Hepatocyte (in vitro differentiated cells): Measurements from ENCODE around the gene AAR2. TPM values are rescaled to one million over a fixed set of nuclear protein-coding genes. Genes with fewer than 3 reads are reported as not detected.

Source experiments
- DNase-seq: peaks from one replicate; pipeline ENCODE4 v3.0.0-alpha.2; 2016; ENCODE audit warnings: low spot score
- H2AFZ ChIP-seq: fragments of 200-600 bp; sonication (generic); 2 replicates; pipeline ENCODE4 v1.6.0; 2016; ENCODE audit warnings: antibody characterized with exemption, mild to moderate bottlenecking
- H3K27ac ChIP-seq: fragments of 200-600 bp; sonication (generic); 2 replicates; pipeline ENCODE4 v1.5.1; 2016; ENCODE audit warnings: mild to moderate bottlenecking
- H3K27me3 ChIP-seq: fragments of 200-600 bp; sonication (generic); 2 replicates; pipeline ENCODE4 v1.6.1; 2016
- H3K36me3 ChIP-seq: fragments of 200-600 bp; sonication (generic); replicated peaks from 2 replicates; pipeline ENCODE4 v1.5.1; 2016; ENCODE audit warnings: low read depth; ENCODE audit not compliant: insufficient read depth
- H3K4me1 ChIP-seq: fragments of 200-600 bp; sonication (generic); 2 replicates; pipeline ENCODE4 v1.5.1; 2016; ENCODE audit warnings: mild to moderate bottlenecking, moderate library complexity; ENCODE audit not compliant: insufficient read depth
- H3K4me2 ChIP-seq: fragments of 200-600 bp; sonication (generic); 2 replicates; pipeline ENCODE4 v1.6.0; 2016
- H3K4me3 ChIP-seq: fragments of 200-600 bp; sonication (generic); 2 replicates; pipeline ENCODE4 v1.5.1; 2016; ENCODE audit warnings: mild to moderate bottlenecking
- H3K79me2 ChIP-seq: fragments of 200-600 bp; sonication (generic); 2 replicates; pipeline ENCODE4 v1.6.0; 2017; ENCODE audit warnings: mild to moderate bottlenecking
- H3K9me2 ChIP-seq: fragments of 200-600 bp; sonication (generic); replicated peaks from 2 replicates; pipeline ENCODE4 v1.6.0; 2017; ENCODE audit warnings: mild to moderate bottlenecking; ENCODE audit not compliant: insufficient read depth
- H3K9me3 ChIP-seq: fragments of 200-600 bp; sonication (generic); 2 replicates; pipeline ENCODE4 v1.5.1; 2016; ENCODE audit warnings: low read depth, mild to moderate bottlenecking
- H4K20me1 ChIP-seq: fragments of 200-600 bp; sonication (generic); 2 replicates; pipeline ENCODE4 v1.6.0; 2016; ENCODE audit warnings: mild to moderate bottlenecking; ENCODE audit not compliant: insufficient read depth, poor library complexity, severe bottlenecking
- EZH2 ChIP-seq: fragments of 200-600 bp; sonication (generic); IDR thresholded peaks from 2 replicates; pipeline ENCODE4 v1.6.1; 2016; ENCODE audit warnings: antibody characterized with exemption, mild to moderate bottlenecking, borderline replicate concordance
- EZH2phosphoT487 ChIP-seq: fragments of 200-600 bp; sonication (generic); IDR thresholded peaks from one replicate; pipeline ENCODE4 v1.6.1; 2018; ENCODE audit warnings: antibody characterized with exemption, mild to moderate bottlenecking, low read depth, moderate library complexity; ENCODE audit not compliant: unreplicated experiment, severe bottlenecking
- WGBS: methylation state at CpG from one replicate; pipeline ENCODE4 v1.1.6; 2016; ENCODE audit warnings: low lambda C conversion rate; ENCODE audit errors: missing lambda C conversion rate; 5-methylcytosine and 5-hydroxymethylcytosine counted together
- polyA plus RNA-seq: library from polyadenylated mRNA; unstranded; fragments of >200 nt; fragmentation: Nextera tagmentation; extraction: Ambion mirVana; gene quantifications from 2 replicates; pipeline ENCODE4 v1.2.1, GENCODE V29; 2016
- total RNA-seq: library from RNA; depleted of rRNA; stranded (reverse); fragments of >200 nt; gene quantifications from 2 replicates; pipeline ENCODE4 v1.2.3, GENCODE V29; 2014
- TF ChIP-seq, protein P1 (sequence below): fragments of 200-600 bp; sonication (generic); IDR thresholded peaks from 2 replicates; pipeline ENCODE4 v1.5.1; 2016; ENCODE audit warnings: antibody characterized with exemption, mild to moderate bottlenecking; ENCODE audit not compliant: poor library complexity

The AAR2 gene
- total and polyA plus RNA-seq, 2 experiments from 2014 or later: 26.7 to 36.7 TPM

DNA sequence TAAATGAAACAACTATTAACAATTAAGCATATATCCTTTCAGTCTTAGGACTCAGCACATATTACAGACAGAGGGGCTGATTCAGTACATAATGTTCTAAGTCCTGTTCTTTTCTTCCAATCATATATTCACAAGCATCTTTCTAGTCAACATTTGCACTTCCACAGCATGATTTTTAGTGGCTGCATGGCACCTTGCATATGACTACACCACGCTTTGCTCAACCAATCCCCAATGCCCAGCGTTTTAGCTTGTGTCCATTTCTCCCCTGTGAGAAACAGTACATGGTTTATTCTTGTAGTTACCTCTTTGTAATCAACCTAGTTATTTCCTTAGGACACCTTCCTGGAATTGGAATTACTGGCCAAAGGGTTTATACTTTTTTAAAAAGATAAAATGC is 33.2 kb downstream of the AAR2 start:
- Histone ChIP-seq H3K9me2 (no peaks in the 10 kb centered on the region), H3K9me3 (no peaks in the 10 kb centered on the region), H4K20me1 (no peaks in the 10 kb centered on the region), H3K4me3 (no peak overlapping the region), H2AFZ (no peak overlapping the region), H3K36me3 (no peaks in the 10 kb centered on the region), H3K27me3 (no peaks in the 10 kb centered on the region), H3K27ac (no peak overlapping the region), H3K79me2 (no peaks in the 10 kb centered on the region), H3K4me2 (no peak overlapping the region), H3K4me1 (no peaks in the 10 kb centered on the region)
- 91% methylated on average over 2 of the region's 2 CpGs for WGBS
- TF ChIP-seq EZH2 (no peak), EZH2phosphoT487 (no peak)
- TF ChIP-seq, protein P1, sequence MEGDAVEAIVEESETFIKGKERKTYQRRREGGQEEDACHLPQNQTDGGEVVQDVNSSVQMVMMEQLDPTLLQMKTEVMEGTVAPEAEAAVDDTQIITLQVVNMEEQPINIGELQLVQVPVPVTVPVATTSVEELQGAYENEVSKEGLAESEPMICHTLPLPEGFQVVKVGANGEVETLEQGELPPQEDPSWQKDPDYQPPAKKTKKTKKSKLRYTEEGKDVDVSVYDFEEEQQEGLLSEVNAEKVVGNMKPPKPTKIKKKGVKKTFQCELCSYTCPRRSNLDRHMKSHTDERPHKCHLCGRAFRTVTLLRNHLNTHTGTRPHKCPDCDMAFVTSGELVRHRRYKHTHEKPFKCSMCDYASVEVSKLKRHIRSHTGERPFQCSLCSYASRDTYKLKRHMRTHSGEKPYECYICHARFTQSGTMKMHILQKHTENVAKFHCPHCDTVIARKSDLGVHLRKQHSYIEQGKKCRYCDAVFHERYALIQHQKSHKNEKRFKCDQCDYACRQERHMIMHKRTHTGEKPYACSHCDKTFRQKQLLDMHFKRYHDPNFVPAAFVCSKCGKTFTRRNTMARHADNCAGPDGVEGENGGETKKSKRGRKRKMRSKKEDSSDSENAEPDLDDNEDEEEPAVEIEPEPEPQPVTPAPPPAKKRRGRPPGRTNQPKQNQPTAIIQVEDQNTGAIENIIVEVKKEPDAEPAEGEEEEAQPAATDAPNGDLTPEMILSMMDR: no peak
- DNase-seq: no peak

DNA sequence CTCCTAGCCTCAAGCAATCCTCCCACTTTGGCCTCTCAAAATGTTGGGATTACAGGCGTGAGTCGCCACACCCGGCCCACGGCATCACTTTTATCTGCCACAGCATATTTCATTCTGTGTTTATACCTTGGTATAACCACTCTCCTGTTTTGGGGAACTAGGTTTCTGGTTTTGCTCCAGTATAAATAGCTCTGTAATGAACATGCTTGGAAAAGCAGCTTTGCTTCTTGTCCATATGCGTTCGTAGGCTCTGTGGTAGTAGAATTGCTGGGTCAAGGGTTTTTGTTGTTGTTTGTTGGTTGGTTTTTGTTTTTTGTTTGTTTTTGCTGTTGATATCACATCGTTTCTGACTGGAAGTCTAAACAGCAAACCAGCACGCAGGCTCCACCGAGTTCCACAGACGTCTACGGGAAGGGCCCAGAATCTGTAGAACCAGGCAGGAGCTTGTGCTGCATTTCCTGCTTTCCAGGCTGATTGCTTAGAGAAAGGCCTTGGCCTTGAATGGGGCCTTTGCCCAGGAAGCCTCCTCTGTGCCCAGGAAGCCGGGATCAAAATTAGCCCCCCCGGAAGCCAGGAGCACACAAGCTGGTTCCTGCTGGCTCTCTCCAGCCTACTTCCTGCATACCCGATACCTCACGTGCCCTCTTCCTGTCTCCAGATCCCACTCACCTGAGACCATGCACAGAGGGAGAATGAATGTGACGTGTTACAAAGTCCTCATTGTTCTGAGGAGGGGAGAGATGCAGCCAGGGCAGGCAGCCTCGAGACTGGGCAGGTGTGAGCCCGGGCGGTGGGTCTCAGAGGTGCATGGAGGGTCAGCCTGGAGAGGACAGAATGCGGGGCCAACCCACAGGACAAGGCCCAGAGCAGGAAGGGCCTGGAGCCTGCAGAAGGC is 34.7 kb downstream of the AAR2 start:
- Histone ChIP-seq H3K9me3 (no peaks in the 10 kb centered on the region), H3K79me2 (no peaks in the 10 kb centered on the region), H3K27ac (no peak overlapping the region), H3K4me3 (no peak overlapping the region), H4K20me1 (no peaks in the 10 kb centered on the region), H3K27me3 (no peaks in the 10 kb centered on the region), H3K36me3 (no peaks in the 10 kb centered on the region), H3K4me1 (no peaks in the 10 kb centered on the region), H2AFZ (no peak overlapping the region), H3K9me2 (no peaks in the 10 kb centered on the region), H3K4me2 (no peak overlapping the region)
- no peak for TF ChIP-seq EZH2phosphoT487
- no peak for TF ChIP-seq EZH2
- TF ChIP-seq, protein P1: no peak
- DNase-seq: no peak
- 85% methylated on average over 20 of the region's 20 CpGs for WGBS

DNA sequence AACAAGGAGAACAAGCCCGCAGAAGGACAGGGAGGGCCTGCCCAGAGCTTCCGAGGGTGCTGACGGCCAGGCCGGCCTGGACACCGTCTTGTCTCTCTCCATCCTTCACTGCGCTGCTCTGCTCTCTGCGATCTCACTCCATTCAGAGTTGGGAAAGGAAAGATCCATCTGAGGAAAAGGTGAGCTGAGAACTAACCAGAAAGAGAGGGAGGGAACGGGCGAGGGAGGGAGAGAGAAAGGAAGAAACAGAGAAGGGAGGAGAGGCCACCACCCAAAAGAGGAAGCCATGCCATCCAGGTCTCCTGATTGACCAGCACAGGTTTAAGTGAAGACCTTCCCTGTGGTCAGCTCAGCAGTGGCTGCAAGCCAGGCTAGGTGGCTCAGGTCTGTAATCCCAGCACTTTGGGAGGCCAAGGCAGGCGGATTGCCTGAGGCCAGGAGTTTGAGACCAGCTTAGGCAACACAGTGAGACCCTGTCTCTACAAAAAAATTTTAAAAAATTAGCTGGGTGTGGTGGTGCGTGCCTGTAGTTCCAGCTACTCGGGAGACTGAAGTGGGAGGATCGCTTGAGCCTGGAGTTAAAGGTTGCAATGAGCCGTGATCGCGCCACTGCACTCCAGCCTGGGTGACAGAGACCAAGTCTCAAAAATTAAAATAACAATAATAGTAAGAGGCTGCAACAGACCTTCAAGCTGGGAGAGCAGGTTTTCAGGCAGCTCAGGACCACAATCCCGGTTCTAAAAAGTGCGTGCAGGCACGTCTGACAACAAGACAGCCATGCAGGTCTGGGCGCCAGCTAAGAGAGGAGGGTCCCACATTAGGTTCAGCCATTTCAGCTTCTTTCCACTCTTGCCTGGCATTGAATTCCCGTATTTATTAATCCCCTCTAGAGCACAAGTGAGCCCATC is 35.6 kb downstream of the AAR2 start:
- Histone ChIP-seq H2AFZ (no peak overlapping the region), H3K4me3 (no peak overlapping the region), H3K4me2 (no peak overlapping the region), H3K9me2 (no peaks in the 10 kb centered on the region), H3K27me3 (no peaks in the 10 kb centered on the region), H4K20me1 (no peaks in the 10 kb centered on the region), H3K4me1 (no peaks in the 10 kb centered on the region), H3K36me3 (no peaks in the 10 kb centered on the region), H3K9me3 (no peaks in the 10 kb centered on the region), H3K79me2 (no peaks in the 10 kb centered on the region), H3K27ac (no peak overlapping the region)
- no peak for DNase-seq
- TF ChIP-seq EZH2phosphoT487 (no peak), EZH2 (no peak)
- TF ChIP-seq, protein P1: no peak
- WGBS: 85% methylated on average over 21 of the region's 21 CpGs
